ENCODE data around the gene TRDN.
"Not testable (repeated sequence)": the region's sequence is repeated elsewhere in the genome, so short reads cannot be mapped to it uniquely, and the experiment has no call there.

The TRDN gene

GRCh38 chr6:123240626-123241025 lies 396.1 kb downstream of the TRDN start:
- DNase-seq, result no peak

GRCh38 chr6:123233336-123233735 lies 403.4 kb downstream of the TRDN start:
- DNase-seq, result no peak

- not testable (repeated sequence) for DNase-seq
Measured at GRCh38 chr6:123227789-123228188, 409.0 kb downstream of the TRDN start.

GRCh38 chr6:123226398-123226797 lies 410.4 kb downstream of the TRDN start:
- DNase-seq, result no peak

GRCh38 chr6:123224077-123224476 lies 412.7 kb downstream of the TRDN start:
- no peak for DNase-seq

- no peak for DNase-seq
Measured at GRCh38 chr6:123223461-123223860, 413.3 kb downstream of the TRDN start.

- no peak for DNase-seq
Measured at GRCh38 chr6:123215211-123215610, 421.5 kb downstream of the TRDN start.

GRCh38 chr6:123214433-123214832 lies 422.3 kb downstream of the TRDN start:
- DNase-seq, result no peak

GRCh38 chr6:123213921-123214320 lies 422.8 kb downstream of the TRDN start:
- DNase-seq, result no peak

- no peak for DNase-seq
Measured at GRCh38 chr6:123211777-123212545, 424.8 kb downstream of the TRDN start.

GRCh38 chr6:123210645-123211044 lies 426.1 kb downstream of the TRDN start:
- no peak for DNase-seq

- no peak for DNase-seq
Measured at GRCh38 chr6:123207967-123208510, 428.7 kb downstream of the TRDN start.

- no peak for DNase-seq
Measured at GRCh38 chr6:123203928-123204327, 432.8 kb downstream of the TRDN start.

- DNase-seq, result no peak
Measured at GRCh38 chr6:123201869-123202372, 434.8 kb downstream of the TRDN start.

- DNase-seq, result no peak
Measured at GRCh38 chr6:123193298-123193697, 443.5 kb downstream of the TRDN start.

GRCh38 chr6:123189816-123190215 lies 446.9 kb downstream of the TRDN start:
- DNase-seq, result no peak

GRCh38 chr6:123182998-123183397 lies 453.8 kb downstream of the TRDN start:
- no peak for DNase-seq

- DNase-seq, result no peak
Measured at GRCh38 chr6:123176706-123177105, 460.0 kb downstream of the TRDN start.

- DNase-seq, result no peak
Measured at GRCh38 chr6:123171341-123172115, 465.2 kb downstream of the TRDN start.

GRCh38 chr6:123169774-123170095 lies 467.0 kb downstream of the TRDN start:
- no peak for DNase-seq

- no peak for DNase-seq
Measured at GRCh38 chr6:123168892-123169773, 467.6 kb downstream of the TRDN start.

- DNase-seq, result no peak
Measured at GRCh38 chr6:123168466-123168865, 468.3 kb downstream of the TRDN start.

Measured in hematopoietic multipotent progenitor cell treated with erythropoietin and hydrocortisone succinate and interleukin-3 and kit ligand, for 6 days (in vitro differentiated cells).